Common myeloid progenitor, CD34-positive (primary cell): Measurements from ENCODE around the gene FAM13C.

Source experiments
- CTCF ChIA-PET: fragments of 350-600 bp; sonication (Branson Sonifier 250); formaldehyde crosslinking; loops from one replicate; lab custom pipeline; 2021; ENCODE audit warnings: antibody characterized with exemption; lab: Charles Lee
- POLR2A ChIA-PET: fragments of 350-600 bp; sonication (Branson Sonifier 250); formaldehyde crosslinking; loops from one replicate; lab custom pipeline; 2021; ENCODE audit warnings: antibody characterized with exemption; lab: Charles Lee
- DNase-seq, 3 donors: peaks; one replicate each; pipeline versions ENCODE4 v3.0.0 to v3.0.0-alpha.2; 2013
- H3K27ac ChIP-seq, 2 experiments: 1 replicate in 1 of 2; 2 replicates in 1 of 2; pipeline ENCODE4 v1.7.0; 2013; ENCODE audit warnings: inconsistent platforms in 2 of 2, low read length in 2 of 2, mild to moderate bottlenecking in 2 of 2, low read depth in 1 of 2, moderate library complexity in 1 of 2; ENCODE audit not compliant: severe bottlenecking in 2 of 2, insufficient read depth in 1 of 2, poor library complexity in 1 of 2
- H3K27me3 ChIP-seq, 5 experiments: replicated peaks in 2 of 5; 1 replicate in 3 of 5; 2 replicates in 2 of 5; pipeline versions ENCODE4 v1.6.1 to v1.7.0; 2013; ENCODE audit warnings: low read length in 4 of 5, mild to moderate bottlenecking in 2 of 5, moderate library complexity in 2 of 5, inconsistent platforms in 1 of 5; ENCODE audit not compliant: insufficient read depth in 5 of 5, control insufficient read depth in 4 of 5
- H3K36me3 ChIP-seq, 4 experiments: 1 replicate in 2 of 4; 2 replicates in 2 of 4; pipeline versions ENCODE4 v1.6.1 to v1.7.0; 2013; ENCODE audit warnings: low read length in 3 of 4, control low read depth in 1 of 4, mild to moderate bottlenecking in 1 of 4; ENCODE audit not compliant: control insufficient read depth in 4 of 4, insufficient read depth in 4 of 4
- H3K4me1 ChIP-seq, 4 experiments: 1 replicate in 3 of 4; 2 replicates in 1 of 4; pipeline versions ENCODE4 v1.6.1 to v1.7.1; 2013; ENCODE audit warnings: low read length in 3 of 4, mild to moderate bottlenecking in 3 of 4, control low read depth in 1 of 4, inconsistent platforms in 1 of 4, moderate library complexity in 1 of 4; ENCODE audit not compliant: control insufficient read depth in 4 of 4, insufficient read depth in 4 of 4; ENCODE audit errors: control extremely low read depth in 1 of 4
- H3K4me3 ChIP-seq, 7 experiments: 1 replicate in 4 of 7; 2 replicates in 3 of 7; pipeline versions ENCODE4 v1.5.1 to v1.7.0; 2013; ENCODE audit warnings: mild to moderate bottlenecking in 7 of 7, low read length in 6 of 7, moderate library complexity in 6 of 7, inconsistent platforms in 2 of 7, low read depth in 2 of 7, control low read depth in 1 of 7; ENCODE audit not compliant: insufficient read depth in 4 of 7, control insufficient read depth in 1 of 7; ENCODE audit errors: extremely low read depth in 1 of 7
- H3K9me3 ChIP-seq, 5 experiments: 1 replicate in 4 of 5; 2 replicates in 1 of 5; pipeline versions ENCODE4 v1.6.1 to v1.7.1; 2013; ENCODE audit warnings: low read length in 4 of 5, mild to moderate bottlenecking in 2 of 5, inconsistent platforms in 1 of 5, low read depth in 1 of 5, moderate library complexity in 1 of 5; ENCODE audit not compliant: control insufficient read depth in 4 of 5, insufficient read depth in 2 of 5; ENCODE audit errors: control extremely low read depth in 1 of 5
- WGBS: methylation state at CpG from one replicate; pipeline ENCODE4 v1.1.5; 2013; ENCODE audit not compliant: insufficient coverage; 5-methylcytosine and 5-hydroxymethylcytosine counted together

Gene FAM13C

DNA sequence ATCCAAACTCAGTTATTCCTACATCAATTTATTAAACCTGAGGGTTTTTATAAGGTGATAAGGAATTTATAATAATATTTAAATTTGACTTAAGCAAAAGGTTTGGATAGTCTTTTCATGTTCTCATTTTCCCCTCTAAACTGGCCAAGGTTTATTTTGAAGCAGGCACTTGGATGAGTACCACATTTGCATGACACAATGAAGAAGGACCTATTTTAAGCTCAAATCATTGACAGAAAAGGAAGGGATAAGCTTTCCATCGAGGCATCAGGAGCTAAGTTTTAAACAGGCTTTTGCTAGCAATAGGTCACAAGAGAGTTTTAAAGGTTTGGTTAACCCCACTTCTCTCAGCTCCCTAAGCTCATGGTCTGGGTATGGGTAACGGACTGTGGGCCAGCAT is 28.7 kb upstream of the FAM13C start:
- DNase-seq, result no peak
- H3K27ac ChIP-seq, result no peak overlapping the region
- H3K9me3 ChIP-seq, result no peaks in the 10 kb centered on the region
- POLR2A ChIA-PET, result interaction anchor here (0.6 kb wide), 1 partner anchor 979 kb away, joined by 3 read pairs; no protein-coding TSS in a partner anchor
- CTCF ChIA-PET, result interaction anchor here (1.0 kb wide), 1 partner anchor 23 kb away, joined by 3 read pairs; no protein-coding TSS in a partner anchor
- H3K4me1 ChIP-seq, result no peaks in the 10 kb centered on the region
- WGBS, result 83% methylated on average over 1 of the region's 2 CpGs
- no peaks in the 10 kb centered on the region for H3K27me3 ChIP-seq
- no peak overlapping the region for H3K4me3 ChIP-seq
- H3K36me3 ChIP-seq, result no peaks in the 10 kb centered on the region

DNA sequence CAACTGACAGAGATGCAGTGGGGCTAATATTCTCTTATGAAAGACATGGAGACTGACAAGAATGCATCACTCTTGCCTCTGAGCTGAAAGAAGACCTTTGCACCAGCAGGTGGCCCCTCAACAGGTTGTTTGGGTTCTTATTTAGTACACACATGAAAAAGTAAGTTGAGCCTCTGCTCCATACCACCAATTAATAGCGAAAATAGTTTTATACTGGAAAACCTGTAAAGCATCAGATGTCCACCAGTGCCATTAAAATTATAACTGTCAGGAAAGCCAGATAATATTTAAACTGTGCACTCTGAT is 26.3 kb upstream of the FAM13C start:
- Histone ChIP-seq H3K27ac (no peak overlapping the region), H3K9me3 (no peaks in the 10 kb centered on the region), H3K4me3 (no peak overlapping the region), H3K36me3 (no peaks in the 10 kb centered on the region), H3K27me3 (no peaks in the 10 kb centered on the region), H3K4me1 (no peaks in the 10 kb centered on the region)
- no peak for DNase-seq
- CTCF ChIA-PET, result no interaction called here
- 89% methylated on average over 1 of the region's 1 CpG for WGBS
- POLR2A ChIA-PET, result no interaction called here

DNA sequence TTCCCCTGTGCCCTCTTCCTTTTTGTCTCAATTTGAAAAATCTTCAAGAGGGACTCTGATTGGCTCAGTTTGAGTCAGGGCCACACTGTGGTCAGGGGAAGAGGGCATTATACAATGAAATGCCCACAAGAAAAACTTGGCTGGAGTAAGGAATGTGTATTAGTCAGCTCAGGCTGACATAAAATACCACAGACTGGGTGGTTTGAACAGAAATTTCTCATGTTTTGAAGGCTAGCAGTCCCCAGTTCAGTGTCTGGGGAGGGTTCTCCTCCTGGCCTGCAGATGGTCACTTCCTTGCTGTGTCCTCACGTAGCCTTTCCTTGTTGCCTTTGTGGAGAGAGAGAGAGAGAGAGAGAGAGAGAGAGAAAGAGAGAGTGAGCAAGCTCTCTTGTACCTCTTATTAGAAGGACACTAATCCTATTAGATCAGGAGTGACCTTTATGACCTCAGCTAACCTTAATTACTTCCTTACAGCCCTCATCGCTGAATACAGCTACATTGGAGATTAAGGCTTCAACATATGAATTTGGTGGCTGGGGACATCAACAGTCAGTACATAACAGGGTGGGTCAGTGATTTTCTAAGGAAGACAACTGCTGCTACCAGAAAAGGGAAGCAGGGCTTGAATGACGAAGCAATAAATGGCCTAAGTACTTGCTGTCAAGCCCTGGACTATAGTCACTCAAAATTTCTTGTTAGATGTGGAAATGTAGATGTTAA is 25.8 kb upstream of the FAM13C start:
- H3K27me3 ChIP-seq, result no peaks in the 10 kb centered on the region
- H3K27ac ChIP-seq, result no peak overlapping the region
- H3K36me3 ChIP-seq, result no peaks in the 10 kb centered on the region
- CTCF ChIA-PET, result no interaction called here
- POLR2A ChIA-PET, result no interaction called here
- no peak overlapping the region for H3K4me3 ChIP-seq
- WGBS, result 33% methylated on average over 2 of the region's 3 CpGs
- H3K4me1 ChIP-seq, result no peaks in the 10 kb centered on the region
- DNase-seq, result peak; percentile 0 to 61 (median 37)
- H3K9me3 ChIP-seq, result no peaks in the 10 kb centered on the region

DNA sequence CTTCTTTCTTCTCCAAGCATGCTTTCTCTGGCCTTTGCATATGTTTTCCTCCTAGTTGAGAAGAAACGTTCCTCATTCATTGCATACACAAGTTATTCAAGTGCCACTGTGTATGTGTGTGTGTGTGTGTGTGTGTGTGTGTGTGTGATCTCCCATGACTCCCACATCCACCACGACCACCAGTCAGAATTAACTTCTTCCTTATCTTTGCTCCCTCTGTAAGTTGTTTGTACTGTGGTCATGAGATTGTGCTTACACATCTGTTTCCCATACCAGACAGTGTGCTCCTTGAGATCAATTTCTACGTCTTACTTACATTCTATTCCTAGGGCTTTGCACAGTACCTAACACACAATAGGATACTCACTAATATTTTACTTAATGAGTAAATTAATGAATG is 22.4 kb upstream of the FAM13C start:
- CTCF ChIA-PET, result no interaction called here
- H3K4me1 ChIP-seq, result no peaks in the 10 kb centered on the region
- no peaks in the 10 kb centered on the region for H3K36me3 ChIP-seq
- WGBS, result no CpG with 5 or more reads among the region's 3 CpGs
- peaks cover 0 to 3% (median 0%) of the 10 kb centered on the region in 5 experiments for H3K9me3 ChIP-seq
- no peak overlapping the region for H3K27ac ChIP-seq
- POLR2A ChIA-PET, result no interaction called here
- DNase-seq, result no peak
- no peaks in the 10 kb centered on the region for H3K27me3 ChIP-seq
- no peak overlapping the region for H3K4me3 ChIP-seq

DNA sequence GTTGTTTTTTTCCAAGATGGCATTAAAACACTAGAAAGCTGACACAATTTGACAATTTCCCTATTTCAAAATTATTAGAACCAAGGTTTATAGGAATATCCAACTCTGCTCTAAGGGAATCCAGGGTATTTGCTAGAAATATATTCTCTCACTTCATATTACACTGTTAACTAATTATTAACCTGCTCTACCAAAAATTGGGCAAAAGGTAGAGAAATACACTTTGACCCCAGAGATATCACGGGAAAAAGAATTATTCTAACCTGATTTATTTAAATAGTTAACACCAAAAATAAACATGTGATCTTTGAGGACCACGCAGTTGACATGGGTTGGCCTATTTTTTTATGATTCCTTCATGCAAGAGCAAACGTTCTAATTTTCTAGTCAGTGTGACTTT is 21.6 kb upstream of the FAM13C start:
- CTCF ChIA-PET, result no interaction called here
- WGBS, result no CpG with 5 or more reads among the region's 3 CpGs

DNA sequence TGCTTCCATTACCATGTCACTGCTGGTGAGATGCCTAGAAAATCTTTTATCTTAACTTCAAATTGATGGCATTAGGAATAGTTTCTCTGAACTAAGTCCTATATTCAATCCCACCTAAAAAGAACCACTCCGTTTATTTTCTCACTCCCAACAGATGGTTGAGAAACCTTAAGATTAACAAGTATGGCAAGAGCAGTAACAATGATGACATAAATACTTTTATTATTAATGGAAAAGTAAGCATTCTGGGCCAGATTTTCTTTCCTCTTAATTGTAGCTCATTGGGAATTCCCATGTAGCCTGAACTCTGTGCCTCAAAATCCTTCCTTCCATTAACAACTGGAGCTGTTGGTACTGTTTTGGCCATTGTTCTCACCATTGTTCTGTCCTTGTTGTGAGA is 21.1 kb upstream of the FAM13C start:
- DNase-seq, result no peak
- ChIA-PET CTCF (no interaction called here), POLR2A (no interaction called here)
- Histone ChIP-seq H3K9me3 (peaks cover 0 to 3% (median 0%) of the 10 kb centered on the region in 5 experiments), H3K4me3 (no peak overlapping the region), H3K36me3 (no peaks in the 10 kb centered on the region), H3K27me3 (no peaks in the 10 kb centered on the region), H3K27ac (no peak overlapping the region), H3K4me1 (no peaks in the 10 kb centered on the region)
- WGBS, result no CpG with 5 or more reads among the region's 1 CpG

More for the DNA sequence above, 21.6 kb upstream of the FAM13C start:
- POLR2A ChIA-PET, result no interaction called here
- Histone ChIP-seq H3K9me3 (peaks cover 0 to 3% (median 0%) of the 10 kb centered on the region in 5 experiments), H3K27me3 (no peaks in the 10 kb centered on the region), H3K4me3 (no peak overlapping the region), H3K27ac (no peak overlapping the region), H3K4me1 (no peaks in the 10 kb centered on the region), H3K36me3 (no peaks in the 10 kb centered on the region)
- no peak for DNase-seq

DNA sequence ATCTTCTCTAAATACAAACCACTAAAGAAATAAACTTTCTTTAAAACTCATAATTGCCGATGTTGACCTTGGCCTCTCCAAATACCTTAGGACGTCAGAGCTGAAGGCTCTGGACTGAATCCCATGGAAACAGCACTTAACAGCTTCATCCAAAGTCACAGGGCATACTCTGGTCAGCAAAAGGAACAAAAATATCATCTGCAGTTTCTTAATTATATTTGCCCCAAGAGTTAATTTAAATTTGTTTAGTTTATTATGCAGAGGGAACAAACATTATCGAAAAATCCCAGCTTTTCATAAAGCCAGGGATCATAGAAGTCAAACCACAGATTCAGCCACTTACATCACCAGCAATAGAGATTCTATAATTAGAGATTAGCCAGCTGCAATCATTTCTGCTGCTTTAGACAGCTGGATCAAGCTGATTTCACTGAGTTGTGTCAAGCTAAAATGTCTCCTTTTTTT is 20.5 kb upstream of the FAM13C start:
- 100% methylated on average over 2 of the region's 3 CpGs for WGBS
- POLR2A ChIA-PET, result no interaction called here
- Histone ChIP-seq H3K27ac (no peak overlapping the region), H3K27me3 (no peaks in the 10 kb centered on the region), H3K4me1 (no peaks in the 10 kb centered on the region), H3K36me3 (no peaks in the 10 kb centered on the region), H3K9me3 (peaks cover 0 to 3% (median 0%) of the 10 kb centered on the region in 5 experiments), H3K4me3 (no peak overlapping the region)
- CTCF ChIA-PET, result no interaction called here
- DNase-seq, result no peak
